Breast epithelium (tissue), 3 donors: Measurements from ENCODE around the gene RAPH1.

Experiments used
- POLR2A ChIP-seq: fragments of 450-650 bp; IDR thresholded peaks from one replicate; pipeline ENCODE4 v1.6.1; 2016; ENCODE audit warnings: antibody characterized with exemption, mild to moderate bottlenecking, moderate library complexity
- TF ChIP-seq, protein P1 (sequence below), 3 donors: fragments of 450-650 bp; IDR thresholded peaks; one replicate each; pipeline ENCODE4 v1.5.1; 2016 to 2017; ENCODE audit warnings: antibody characterized with exemption in 3 of 3, mild to moderate bottlenecking in 3 of 3, moderate library complexity in 3 of 3

DNA sequence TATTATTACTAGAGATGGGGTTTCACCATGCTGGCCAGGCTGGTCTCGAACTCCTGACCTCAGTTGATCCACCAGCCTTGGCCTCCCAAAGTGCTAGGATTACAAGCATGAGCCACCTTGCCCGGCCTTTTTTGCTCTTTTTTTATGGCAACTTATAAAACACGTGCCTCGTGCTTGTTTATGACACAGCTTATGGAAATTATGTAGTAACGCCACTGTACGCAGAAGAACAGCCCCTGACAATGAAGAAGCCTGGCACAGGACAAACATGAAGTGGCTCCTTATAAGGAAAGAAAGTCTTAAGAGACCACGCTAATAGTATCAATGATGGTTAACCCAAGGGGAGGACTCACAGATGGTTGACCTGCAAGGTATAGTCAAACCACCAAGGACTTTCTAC, 37.2 kb upstream of the RAPH1 start:
- TF ChIP-seq, protein P1, sequence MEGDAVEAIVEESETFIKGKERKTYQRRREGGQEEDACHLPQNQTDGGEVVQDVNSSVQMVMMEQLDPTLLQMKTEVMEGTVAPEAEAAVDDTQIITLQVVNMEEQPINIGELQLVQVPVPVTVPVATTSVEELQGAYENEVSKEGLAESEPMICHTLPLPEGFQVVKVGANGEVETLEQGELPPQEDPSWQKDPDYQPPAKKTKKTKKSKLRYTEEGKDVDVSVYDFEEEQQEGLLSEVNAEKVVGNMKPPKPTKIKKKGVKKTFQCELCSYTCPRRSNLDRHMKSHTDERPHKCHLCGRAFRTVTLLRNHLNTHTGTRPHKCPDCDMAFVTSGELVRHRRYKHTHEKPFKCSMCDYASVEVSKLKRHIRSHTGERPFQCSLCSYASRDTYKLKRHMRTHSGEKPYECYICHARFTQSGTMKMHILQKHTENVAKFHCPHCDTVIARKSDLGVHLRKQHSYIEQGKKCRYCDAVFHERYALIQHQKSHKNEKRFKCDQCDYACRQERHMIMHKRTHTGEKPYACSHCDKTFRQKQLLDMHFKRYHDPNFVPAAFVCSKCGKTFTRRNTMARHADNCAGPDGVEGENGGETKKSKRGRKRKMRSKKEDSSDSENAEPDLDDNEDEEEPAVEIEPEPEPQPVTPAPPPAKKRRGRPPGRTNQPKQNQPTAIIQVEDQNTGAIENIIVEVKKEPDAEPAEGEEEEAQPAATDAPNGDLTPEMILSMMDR (IDR thresholded peaks at IDR 0.05), result no peak
- no peak for TF ChIP-seq POLR2A
